SK-N-SH (cell line): ENCODE measurements around the gene MMP14. TPM values are rescaled to one million over a fixed set of nuclear protein-coding genes. Genes with fewer than 3 reads are reported as not detected.

ENCODE experiments used
- CTCF ChIA-PET: fragments of 300-600, 350-600 bp; formaldehyde crosslinking; extraction: SDS; loops from one replicate; lab custom pipeline; 2021; lab: Yijun Ruan, JAX
- POLR2A ChIA-PET: fragments of 350-600 bp; sonication (Branson Sonifier 250); formaldehyde crosslinking; extraction: SDS; loops from one replicate; lab custom pipeline; 2020; ENCODE audit warnings: antibody characterized with exemption, inconsistent platforms; lab: Yijun Ruan, JAX
- DNase-seq: peaks from one replicate; pipeline ENCODE4 v3.0.0; 2012
- H2AFZ ChIP-seq: fragments of 200-600 bp; sonication (generic); 2 replicates; pipeline ENCODE4 v1.8.1; 2016; ENCODE audit warnings: antibody characterized with exemption, mild to moderate bottlenecking, low read depth
- H3F3A ChIP-seq: fragments of 200-600 bp; sonication (generic); replicated peaks from 2 replicates; pipeline ENCODE3; 2016; ENCODE audit warnings: antibody characterized with exemption, mild to moderate bottlenecking; ENCODE audit not compliant: insufficient read depth
- H3K27ac ChIP-seq, 2 experiments: fragments of 200-500 bp in 1 of 2; fragments of 200-600 bp in 1 of 2; sonication (Bioruptor generic) in 1 of 2; sonication (generic), shearing (Covaris generic) in 1 of 2; 2 replicates each; pipeline versions ENCODE4 v1.5.1 to v1.6.1; 2014 to 2016; ENCODE audit warnings: low read depth in 2 of 2, inconsistent platforms in 1 of 2, low read length in 1 of 2, mild to moderate bottlenecking in 1 of 2, mixed read lengths in 1 of 2
- H3K27me3 ChIP-seq: fragments of 200-600 bp; sonication (generic), shearing (Covaris generic); 2 replicates; pipeline ENCODE4 v1.6.1; 2016; ENCODE audit warnings: mixed run types; ENCODE audit not compliant: insufficient read depth
- H3K36me3 ChIP-seq, 2 experiments: fragments of 200-500 bp in 1 of 2; fragments of 200-600 bp in 1 of 2; sonication (Bioruptor generic) in 1 of 2; sonication (generic) in 1 of 2; replicated peaks in 1 of 2; 2 replicates each; pipeline versions ENCODE3 to v1.5.1; 2014 to 2016; ENCODE audit warnings: low read length in 1 of 2, mild to moderate bottlenecking in 1 of 2; ENCODE audit not compliant: insufficient read depth in 2 of 2, control insufficient read depth in 1 of 2
- H3K4me1 ChIP-seq, 2 experiments: fragments of 200-500 bp in 1 of 2; fragments of 200-600 bp in 1 of 2; sonication (Bioruptor generic) in 1 of 2; sonication (generic), shearing (Covaris generic) in 1 of 2; 2 replicates each; pipeline versions ENCODE4 v1.5.1 to v1.6.1; 2014 to 2016; ENCODE audit warnings: low read depth in 1 of 2, low read length in 1 of 2, mixed run types in 1 of 2; ENCODE audit not compliant: insufficient read depth in 2 of 2, control insufficient read depth in 1 of 2
- H3K4me2 ChIP-seq: fragments of 200-600 bp; sonication (generic), shearing (Covaris generic); 2 replicates; pipeline ENCODE4 v1.6.1; 2017; ENCODE audit warnings: mixed run types
- H3K4me3 ChIP-seq, 2 experiments: fragments of 200-500 bp in 1 of 2; fragments of 200-600 bp in 1 of 2; sonication (Bioruptor generic) in 1 of 2; sonication (generic), shearing (Covaris generic) in 1 of 2; 2 replicates each; pipeline versions ENCODE4 v1.5.1 to v1.8.1; 2014 to 2016; ENCODE audit warnings: low read depth in 2 of 2, inconsistent platforms in 1 of 2, low read length in 1 of 2, mild to moderate bottlenecking in 1 of 2, mixed read lengths in 1 of 2, moderate library complexity in 1 of 2
- H3K79me2 ChIP-seq: fragments of 200-600 bp; sonication (generic); 2 replicates; pipeline ENCODE4 v1.8.1; 2017; ENCODE audit warnings: mild to moderate bottlenecking; ENCODE audit not compliant: insufficient read depth
- H3K9ac ChIP-seq: fragments of 200-600 bp; sonication (generic); 2 replicates; pipeline ENCODE4 v1.6.1; 2017; ENCODE audit warnings: mixed run types
- H3K9me2 ChIP-seq: fragments of 200-600 bp; sonication (generic); 2 replicates; pipeline ENCODE4 v1.6.1; 2017; ENCODE audit warnings: mixed run types
- H3K9me3 ChIP-seq: fragments of 200-600 bp; sonication (generic); 2 replicates; pipeline ENCODE4 v1.6.1; 2017; ENCODE audit warnings: mixed run types, mild to moderate bottlenecking, moderate library complexity
- H4K20me1 ChIP-seq: fragments of 200-600 bp; sonication (generic); 2 replicates; pipeline ENCODE4 v1.6.1; 2017; ENCODE audit warnings: mild to moderate bottlenecking, mixed run types; ENCODE audit not compliant: insufficient read depth
- CHD2 ChIP-seq: fragments of 150-350 bp; IDR thresholded peaks from 2 replicates; pipeline ENCODE4 v1.6.1; 2018; ENCODE audit warnings: low read length; ENCODE audit not compliant: partially characterized antibody
- EP300 ChIP-seq, 2 experiments: IDR thresholded peaks; 2 replicates each; pipeline versions ENCODE4 v1.4.0 to v1.6.1; 2012; ENCODE audit warnings: borderline replicate concordance in 1 of 2, low read depth in 1 of 2, low read length in 1 of 2
- FOSL2 ChIP-seq: IDR thresholded peaks from 2 replicates; pipeline ENCODE4 v1.4.0; 2012; ENCODE audit warnings: low read depth, mild to moderate bottlenecking, moderate library complexity, borderline replicate concordance
- FOXJ3 ChIP-seq: sonication (generic); formaldehyde crosslinking; IDR thresholded peaks from 2 replicates; pipeline ENCODE4 v1.5.1; 2020; ENCODE audit warnings: mild to moderate bottlenecking, missing genetic modification reagents
- GATA2 ChIP-seq: sonication (generic); formaldehyde crosslinking; IDR thresholded peaks from 2 replicates; pipeline ENCODE4 v1.5.0; 2020; ENCODE audit warnings: mild to moderate bottlenecking, missing genetic modification reagents
- MXI1 ChIP-seq: IDR thresholded peaks from 2 replicates; pipeline ENCODE4 v1.6.1; 2012; ENCODE audit warnings: mild to moderate bottlenecking, low read depth, low read length, improper control_type of control experiment
- NFIC ChIP-seq: IDR thresholded peaks from 2 replicates; pipeline ENCODE4 v1.4.0; 2012; ENCODE audit warnings: borderline replicate concordance
- RCOR1 ChIP-seq: fragments of 150-350 bp; IDR thresholded peaks from 2 replicates; pipeline ENCODE4 v1.6.1; 2017; ENCODE audit warnings: antibody characterized with exemption, low read length
- SMC3 ChIP-seq: IDR thresholded peaks from 2 replicates; pipeline ENCODE4 v1.6.1; 2012; ENCODE audit warnings: low read depth, low read length, improper control_type of control experiment
- TCF12 ChIP-seq: IDR thresholded peaks from 2 replicates; pipeline ENCODE4 v1.4.0; 2012
- TEAD4 ChIP-seq: IDR thresholded peaks from 2 replicates; pipeline ENCODE4 v1.4.0; 2012; ENCODE audit warnings: mild to moderate bottlenecking, borderline replicate concordance; ENCODE audit not compliant: insufficient read depth
- WGBS: methylation state at CpG from one replicate; pipeline ENCODE4 v1.1.6; 2017; ENCODE audit warnings: low lambda C conversion rate; 5-methylcytosine and 5-hydroxymethylcytosine counted together
- polyA plus RNA-seq, 3 experiments: library from polyadenylated mRNA; depleted of rRNA; stranded (reverse); fragments of >200 nt; gene quantifications; 2 replicates each; pipeline ENCODE4 v1.2.3, GENCODE V29; 2012
- TF ChIP-seq, protein P1 (sequence below): IDR thresholded peaks from 2 replicates; pipeline ENCODE4 v1.4.0; 2012; ENCODE audit warnings: low read depth, borderline replicate concordance
- TF ChIP-seq, protein P2 (sequence below): IDR thresholded peaks from 2 replicates; pipeline ENCODE4; 2012
- TF ChIP-seq, protein P3 (sequence below): fragments of 200-600 bp; sonication (generic); IDR thresholded peaks from 2 replicates; pipeline ENCODE4 v1.6.1; 2017; ENCODE audit warnings: antibody characterized with exemption, mild to moderate bottlenecking, moderate library complexity
- TF ChIP-seq, protein P4 (sequence below): IDR thresholded peaks from 2 replicates; pipeline ENCODE4 v1.4.0; 2012; ENCODE audit warnings: low read depth, borderline replicate concordance
- TF ChIP-seq, protein P5 (sequence below): fragments of 150-350 bp; IDR thresholded peaks from 2 replicates; pipeline ENCODE4 v1.6.1; 2016; ENCODE audit warnings: mild to moderate bottlenecking, low read depth, low read length

The MMP14 gene
- polyA plus RNA-seq, 1 of the 3 experiments (the other 2 are of a cell fraction): 139 TPM

DNA sequence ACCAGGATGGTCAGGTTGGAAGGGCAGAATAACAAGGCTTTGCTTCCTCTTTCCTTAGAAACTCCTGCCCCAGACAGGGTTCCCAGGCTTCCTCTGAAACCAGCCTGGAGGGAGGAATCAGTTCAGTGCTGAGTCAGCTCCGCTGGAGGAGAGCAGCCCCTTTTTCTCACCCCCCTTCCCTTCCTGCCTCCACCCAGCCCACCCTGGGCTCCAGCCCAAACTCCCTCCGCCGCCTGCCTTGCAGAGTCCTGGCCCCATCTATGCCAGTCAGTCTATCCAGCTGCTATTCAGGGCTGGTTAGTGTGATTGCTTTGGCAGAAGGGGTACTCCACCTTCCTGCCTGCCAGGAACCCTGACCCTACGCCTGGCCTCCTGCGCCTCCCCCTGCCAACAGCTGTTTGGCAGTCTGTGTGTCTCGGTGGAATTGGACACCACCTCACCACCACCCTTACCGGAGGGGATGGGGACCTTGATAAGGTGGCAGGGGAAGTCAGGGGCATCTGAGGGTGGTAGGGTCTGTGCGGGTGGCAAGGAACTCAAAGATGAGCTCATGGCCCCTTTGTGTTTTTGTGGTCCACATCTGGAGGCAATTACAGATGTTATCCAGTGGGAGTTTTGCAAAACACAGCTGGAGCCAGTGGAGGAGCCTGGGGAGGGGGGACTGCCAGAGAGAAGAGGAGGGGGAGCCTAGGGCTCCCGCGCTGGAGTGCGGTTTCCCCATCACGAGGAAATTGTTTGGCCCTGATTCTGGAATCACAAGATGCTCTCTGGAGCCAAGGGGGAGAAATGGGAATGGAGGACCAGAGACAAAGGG lies 12.2 kb downstream of the MMP14 start:
- no peaks in the 10 kb centered on the region for H3K27me3 ChIP-seq
- H3F3A ChIP-seq: peaks cover 18% of the 10 kb centered on the region
- ChIA-PET POLR2A (interaction anchor here (0.6 to 2.8 kb wide), 13 partner anchors 9 to 82 kb away, joined by 3 to 16 read pairs (median 4); partner anchors contain the start of genes OXA1L, RBM23 and REM2), CTCF (interaction anchor here (0.9 to 18.5 kb wide), 11 partner anchors 11 to 306 kb away, joined by 3 to 472 read pairs (median 4); partner anchors contain the start of genes MMP14, MRPL52, REM2 and SLC7A7)
- peaks cover 0 to 4% of the 10 kb centered on the region in 2 experiments for H3K36me3 ChIP-seq
- no peaks in the 10 kb centered on the region for H3K9me3 ChIP-seq
- WGBS: 30% methylated on average over 12 of the region's 12 CpGs
- H3K27ac ChIP-seq: peak overlapping the region; percentile 53 to 90
- H3K4me3 ChIP-seq: no peak overlapping the region
- peak overlapping the region; percentile 41; the same call in 1 of the 2 replicates for H2AFZ ChIP-seq
- peak; percentile 6 for TF ChIP-seq CHD2
- TF ChIP-seq, protein P1, sequence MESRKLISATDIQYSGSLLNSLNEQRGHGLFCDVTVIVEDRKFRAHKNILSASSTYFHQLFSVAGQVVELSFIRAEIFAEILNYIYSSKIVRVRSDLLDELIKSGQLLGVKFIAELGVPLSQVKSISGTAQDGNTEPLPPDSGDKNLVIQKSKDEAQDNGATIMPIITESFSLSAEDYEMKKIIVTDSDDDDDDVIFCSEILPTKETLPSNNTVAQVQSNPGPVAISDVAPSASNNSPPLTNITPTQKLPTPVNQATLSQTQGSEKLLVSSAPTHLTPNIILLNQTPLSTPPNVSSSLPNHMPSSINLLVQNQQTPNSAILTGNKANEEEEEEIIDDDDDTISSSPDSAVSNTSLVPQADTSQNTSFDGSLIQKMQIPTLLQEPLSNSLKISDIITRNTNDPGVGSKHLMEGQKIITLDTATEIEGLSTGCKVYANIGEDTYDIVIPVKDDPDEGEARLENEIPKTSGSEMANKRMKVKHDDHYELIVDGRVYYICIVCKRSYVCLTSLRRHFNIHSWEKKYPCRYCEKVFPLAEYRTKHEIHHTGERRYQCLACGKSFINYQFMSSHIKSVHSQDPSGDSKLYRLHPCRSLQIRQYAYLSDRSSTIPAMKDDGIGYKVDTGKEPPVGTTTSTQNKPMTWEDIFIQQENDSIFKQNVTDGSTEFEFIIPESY: no peak
- TF ChIP-seq, protein P2, sequence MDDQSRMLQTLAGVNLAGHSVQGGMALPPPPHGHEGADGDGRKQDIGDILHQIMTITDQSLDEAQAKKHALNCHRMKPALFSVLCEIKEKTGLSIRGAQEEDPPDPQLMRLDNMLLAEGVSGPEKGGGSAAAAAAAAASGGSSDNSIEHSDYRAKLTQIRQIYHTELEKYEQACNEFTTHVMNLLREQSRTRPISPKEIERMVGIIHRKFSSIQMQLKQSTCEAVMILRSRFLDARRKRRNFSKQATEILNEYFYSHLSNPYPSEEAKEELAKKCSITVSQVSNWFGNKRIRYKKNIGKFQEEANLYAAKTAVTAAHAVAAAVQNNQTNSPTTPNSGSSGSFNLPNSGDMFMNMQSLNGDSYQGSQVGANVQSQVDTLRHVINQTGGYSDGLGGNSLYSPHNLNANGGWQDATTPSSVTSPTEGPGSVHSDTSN: peak; percentile 45
- no peak for TF ChIP-seq TEAD4
- TF ChIP-seq NFIC: peak; percentile 18; the same call in 1 of the 2 replicates
- TF ChIP-seq EP300 (IDR thresholded peaks at IDR 0.05; ENCODE audit: borderline replicate concordance in 1 of 2, low read depth in 1 of 2, low read length in 1 of 2): peak in 1 of 2 experiments; percentile 53; a peak in 1 of 4 replicates
- peak; percentile 83 for TF ChIP-seq GATA2 (CRISPR knock-in tag)
- no peak for TF ChIP-seq SMC3
- 0 out of 2 replicates have a peak, but pooled peaks have one; percentile 5 for TF ChIP-seq RCOR1
- H4K20me1 ChIP-seq: no peaks in the 10 kb centered on the region
- H3K9me2 ChIP-seq: no peaks in the 10 kb centered on the region
- no peaks in the 10 kb centered on the region; the same call in 1 of the 2 replicates for H3K79me2 ChIP-seq
- DNase-seq: peak; percentile 90
- peaks cover 31 to 36% of the 10 kb centered on the region in 2 experiments for H3K4me1 ChIP-seq
- H3K4me2 ChIP-seq: peak overlapping the region; percentile 34; the same call in 1 of the 2 replicates
- peak overlapping the region; percentile 55; the same call in 1 of the 2 replicates for H3K9ac ChIP-seq

DNA sequence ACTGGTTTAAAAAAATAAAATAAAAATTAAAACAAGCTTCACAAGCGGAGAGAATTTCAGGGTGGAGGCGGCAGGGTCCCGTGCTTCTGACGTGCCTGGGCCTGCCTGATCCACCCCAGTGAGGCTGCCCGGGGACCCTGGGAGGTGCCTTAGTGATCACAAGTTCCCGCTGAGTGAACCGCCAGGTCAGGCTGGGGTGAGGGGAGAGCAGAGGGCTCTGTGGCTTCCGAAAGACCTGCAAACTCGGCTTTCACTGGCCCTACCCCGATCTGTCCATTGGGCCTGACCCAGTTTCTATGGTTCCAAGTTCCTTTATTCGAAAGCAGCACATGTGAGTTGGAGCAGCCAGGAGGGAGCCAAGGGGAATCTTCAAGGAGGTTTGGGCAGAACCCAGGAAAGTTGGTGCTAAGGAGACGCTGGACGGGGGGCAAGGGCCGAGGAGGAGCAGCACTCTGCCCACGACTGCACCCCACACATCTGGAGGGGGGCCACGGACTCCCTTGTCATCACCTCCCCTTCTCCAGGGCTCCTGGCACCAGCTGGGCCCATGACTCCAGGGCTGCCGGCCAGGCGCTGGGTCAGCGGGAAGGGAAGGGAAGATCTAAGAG lies 12.9 kb downstream of the MMP14 start:
- Histone ChIP-seq H2AFZ (no peak overlapping the region), H4K20me1 (no peaks in the 10 kb centered on the region), H3K36me3 (peaks cover 0 to 4% of the 10 kb centered on the region in 2 experiments), H3K27ac (peak overlapping the region; percentile 53 to 90), H3K4me1 (peaks cover 31 to 36% of the 10 kb centered on the region in 2 experiments), H3K4me2 (0 out of 2 replicates have a peak overlapping the region, but pooled peaks have one; percentile 15), H3F3A (peaks cover 18% of the 10 kb centered on the region), H3K9me2 (no peaks in the 10 kb centered on the region), H3K27me3 (no peaks in the 10 kb centered on the region), H3K9ac (no peak overlapping the region), H3K9me3 (no peaks in the 10 kb centered on the region), H3K79me2 (no peaks in the 10 kb centered on the region), H3K4me3 (no peak overlapping the region)
- ChIA-PET POLR2A (interaction anchor here (0.6 to 2.8 kb wide), 11 partner anchors 9 to 83 kb away, joined by 3 to 16 read pairs (median 5); partner anchors contain the start of genes OXA1L, RBM23 and REM2), CTCF (interaction anchor here (0.9 to 18.5 kb wide), 12 partner anchors 12 to 307 kb away, joined by 3 to 472 read pairs (median 4); partner anchors contain the start of genes MMP14, MRPL52, REM2 and SLC7A7)
- peak; percentile 56 for DNase-seq
- 84% methylated on average over 14 of the region's 19 CpGs for WGBS
- TF ChIP-seq TCF12 (no peak), SMC3 (no peak), GATA2 (CRISPR knock-in tag) (no peak), CHD2 (no peak), FOSL2 (no peak), EP300 (IDR thresholded peaks at IDR 0.05; ENCODE audit: borderline replicate concordance in 1 of 2, low read depth in 1 of 2, low read length in 1 of 2) (no peak), FOXJ3 (CRISPR knock-in tag) (no peak), MXI1 (no peak)
- TF ChIP-seq, protein P3, sequence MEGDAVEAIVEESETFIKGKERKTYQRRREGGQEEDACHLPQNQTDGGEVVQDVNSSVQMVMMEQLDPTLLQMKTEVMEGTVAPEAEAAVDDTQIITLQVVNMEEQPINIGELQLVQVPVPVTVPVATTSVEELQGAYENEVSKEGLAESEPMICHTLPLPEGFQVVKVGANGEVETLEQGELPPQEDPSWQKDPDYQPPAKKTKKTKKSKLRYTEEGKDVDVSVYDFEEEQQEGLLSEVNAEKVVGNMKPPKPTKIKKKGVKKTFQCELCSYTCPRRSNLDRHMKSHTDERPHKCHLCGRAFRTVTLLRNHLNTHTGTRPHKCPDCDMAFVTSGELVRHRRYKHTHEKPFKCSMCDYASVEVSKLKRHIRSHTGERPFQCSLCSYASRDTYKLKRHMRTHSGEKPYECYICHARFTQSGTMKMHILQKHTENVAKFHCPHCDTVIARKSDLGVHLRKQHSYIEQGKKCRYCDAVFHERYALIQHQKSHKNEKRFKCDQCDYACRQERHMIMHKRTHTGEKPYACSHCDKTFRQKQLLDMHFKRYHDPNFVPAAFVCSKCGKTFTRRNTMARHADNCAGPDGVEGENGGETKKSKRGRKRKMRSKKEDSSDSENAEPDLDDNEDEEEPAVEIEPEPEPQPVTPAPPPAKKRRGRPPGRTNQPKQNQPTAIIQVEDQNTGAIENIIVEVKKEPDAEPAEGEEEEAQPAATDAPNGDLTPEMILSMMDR: no peak
- TF ChIP-seq, protein P4, sequence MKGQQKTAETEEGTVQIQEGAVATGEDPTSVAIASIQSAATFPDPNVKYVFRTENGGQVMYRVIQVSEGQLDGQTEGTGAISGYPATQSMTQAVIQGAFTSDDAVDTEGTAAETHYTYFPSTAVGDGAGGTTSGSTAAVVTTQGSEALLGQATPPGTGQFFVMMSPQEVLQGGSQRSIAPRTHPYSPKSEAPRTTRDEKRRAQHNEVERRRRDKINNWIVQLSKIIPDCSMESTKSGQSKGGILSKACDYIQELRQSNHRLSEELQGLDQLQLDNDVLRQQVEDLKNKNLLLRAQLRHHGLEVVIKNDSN: no peak
- TF ChIP-seq, protein P5, sequence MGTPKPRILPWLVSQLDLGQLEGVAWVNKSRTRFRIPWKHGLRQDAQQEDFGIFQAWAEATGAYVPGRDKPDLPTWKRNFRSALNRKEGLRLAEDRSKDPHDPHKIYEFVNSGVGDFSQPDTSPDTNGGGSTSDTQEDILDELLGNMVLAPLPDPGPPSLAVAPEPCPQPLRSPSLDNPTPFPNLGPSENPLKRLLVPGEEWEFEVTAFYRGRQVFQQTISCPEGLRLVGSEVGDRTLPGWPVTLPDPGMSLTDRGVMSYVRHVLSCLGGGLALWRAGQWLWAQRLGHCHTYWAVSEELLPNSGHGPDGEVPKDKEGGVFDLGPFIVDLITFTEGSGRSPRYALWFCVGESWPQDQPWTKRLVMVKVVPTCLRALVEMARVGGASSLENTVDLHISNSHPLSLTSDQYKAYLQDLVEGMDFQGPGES: no peak
